WTC11 (cell line): ENCODE measurements around the gene SCO2.

Experiments used
- TCF7 ChIP-seq: sonication (generic); formaldehyde crosslinking; IDR thresholded peaks from 2 replicates; pipeline ENCODE4 v1.8.0; 2022; ENCODE audit warnings: mild to moderate bottlenecking, low read depth, missing genetic modification reagents, moderate library complexity
- TF ChIP-seq, protein P1 (sequence below): fragments of 200-600 bp; IDR thresholded peaks from 2 replicates; pipeline ENCODE4 v1.8.0; 2022; ENCODE audit warnings: antibody characterized with exemption
- TF ChIP-seq, protein P2 (sequence below): sonication (generic); formaldehyde crosslinking; conservative IDR thresholded peaks from 2 replicates; pipeline ENCODE4 v1.8.1; 2023; ENCODE audit warnings: mild to moderate bottlenecking, low read depth, missing genetic modification reagents, moderate library complexity
- TF ChIP-seq, protein P3 (sequence below): sonication (generic); formaldehyde crosslinking; IDR thresholded peaks from 2 replicates; pipeline ENCODE4 v1.8.0; 2022; ENCODE audit warnings: mild to moderate bottlenecking, missing genetic modification reagents
- TF ChIP-seq, protein P4 (sequence below): sonication (generic); formaldehyde crosslinking; IDR thresholded peaks from 2 replicates; pipeline ENCODE4 v1.8.1; 2023; ENCODE audit warnings: mild to moderate bottlenecking, missing genetic modification reagents
- TF ChIP-seq, protein P5 (sequence below): sonication (generic); formaldehyde crosslinking; IDR thresholded peaks from 2 replicates; pipeline ENCODE4 v1.8.0; 2022; ENCODE audit warnings: mild to moderate bottlenecking, missing genetic modification reagents
- TF ChIP-seq, protein P6 (sequence below): sonication (generic); formaldehyde crosslinking; IDR thresholded peaks from 2 replicates; pipeline ENCODE4 v1.8.1; 2023; ENCODE audit warnings: mild to moderate bottlenecking, missing genetic modification reagents, moderate library complexity

GRCh38 chr22:50536226-50536625 is 10.8 kb upstream of the SCO2 start:
- TF ChIP-seq, protein P1, sequence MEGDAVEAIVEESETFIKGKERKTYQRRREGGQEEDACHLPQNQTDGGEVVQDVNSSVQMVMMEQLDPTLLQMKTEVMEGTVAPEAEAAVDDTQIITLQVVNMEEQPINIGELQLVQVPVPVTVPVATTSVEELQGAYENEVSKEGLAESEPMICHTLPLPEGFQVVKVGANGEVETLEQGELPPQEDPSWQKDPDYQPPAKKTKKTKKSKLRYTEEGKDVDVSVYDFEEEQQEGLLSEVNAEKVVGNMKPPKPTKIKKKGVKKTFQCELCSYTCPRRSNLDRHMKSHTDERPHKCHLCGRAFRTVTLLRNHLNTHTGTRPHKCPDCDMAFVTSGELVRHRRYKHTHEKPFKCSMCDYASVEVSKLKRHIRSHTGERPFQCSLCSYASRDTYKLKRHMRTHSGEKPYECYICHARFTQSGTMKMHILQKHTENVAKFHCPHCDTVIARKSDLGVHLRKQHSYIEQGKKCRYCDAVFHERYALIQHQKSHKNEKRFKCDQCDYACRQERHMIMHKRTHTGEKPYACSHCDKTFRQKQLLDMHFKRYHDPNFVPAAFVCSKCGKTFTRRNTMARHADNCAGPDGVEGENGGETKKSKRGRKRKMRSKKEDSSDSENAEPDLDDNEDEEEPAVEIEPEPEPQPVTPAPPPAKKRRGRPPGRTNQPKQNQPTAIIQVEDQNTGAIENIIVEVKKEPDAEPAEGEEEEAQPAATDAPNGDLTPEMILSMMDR: no peak
- TF ChIP-seq, protein P2, sequence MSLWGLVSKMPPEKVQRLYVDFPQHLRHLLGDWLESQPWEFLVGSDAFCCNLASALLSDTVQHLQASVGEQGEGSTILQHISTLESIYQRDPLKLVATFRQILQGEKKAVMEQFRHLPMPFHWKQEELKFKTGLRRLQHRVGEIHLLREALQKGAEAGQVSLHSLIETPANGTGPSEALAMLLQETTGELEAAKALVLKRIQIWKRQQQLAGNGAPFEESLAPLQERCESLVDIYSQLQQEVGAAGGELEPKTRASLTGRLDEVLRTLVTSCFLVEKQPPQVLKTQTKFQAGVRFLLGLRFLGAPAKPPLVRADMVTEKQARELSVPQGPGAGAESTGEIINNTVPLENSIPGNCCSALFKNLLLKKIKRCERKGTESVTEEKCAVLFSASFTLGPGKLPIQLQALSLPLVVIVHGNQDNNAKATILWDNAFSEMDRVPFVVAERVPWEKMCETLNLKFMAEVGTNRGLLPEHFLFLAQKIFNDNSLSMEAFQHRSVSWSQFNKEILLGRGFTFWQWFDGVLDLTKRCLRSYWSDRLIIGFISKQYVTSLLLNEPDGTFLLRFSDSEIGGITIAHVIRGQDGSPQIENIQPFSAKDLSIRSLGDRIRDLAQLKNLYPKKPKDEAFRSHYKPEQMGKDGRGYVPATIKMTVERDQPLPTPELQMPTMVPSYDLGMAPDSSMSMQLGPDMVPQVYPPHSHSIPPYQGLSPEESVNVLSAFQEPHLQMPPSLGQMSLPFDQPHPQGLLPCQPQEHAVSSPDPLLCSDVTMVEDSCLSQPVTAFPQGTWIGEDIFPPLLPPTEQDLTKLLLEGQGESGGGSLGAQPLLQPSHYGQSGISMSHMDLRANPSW (CRISPR knock-in tag): no peak
- TF ChIP-seq, protein P3, sequence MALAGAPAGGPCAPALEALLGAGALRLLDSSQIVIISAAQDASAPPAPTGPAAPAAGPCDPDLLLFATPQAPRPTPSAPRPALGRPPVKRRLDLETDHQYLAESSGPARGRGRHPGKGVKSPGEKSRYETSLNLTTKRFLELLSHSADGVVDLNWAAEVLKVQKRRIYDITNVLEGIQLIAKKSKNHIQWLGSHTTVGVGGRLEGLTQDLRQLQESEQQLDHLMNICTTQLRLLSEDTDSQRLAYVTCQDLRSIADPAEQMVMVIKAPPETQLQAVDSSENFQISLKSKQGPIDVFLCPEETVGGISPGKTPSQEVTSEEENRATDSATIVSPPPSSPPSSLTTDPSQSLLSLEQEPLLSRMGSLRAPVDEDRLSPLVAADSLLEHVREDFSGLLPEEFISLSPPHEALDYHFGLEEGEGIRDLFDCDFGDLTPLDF: no peak
- TF ChIP-seq, protein P4, sequence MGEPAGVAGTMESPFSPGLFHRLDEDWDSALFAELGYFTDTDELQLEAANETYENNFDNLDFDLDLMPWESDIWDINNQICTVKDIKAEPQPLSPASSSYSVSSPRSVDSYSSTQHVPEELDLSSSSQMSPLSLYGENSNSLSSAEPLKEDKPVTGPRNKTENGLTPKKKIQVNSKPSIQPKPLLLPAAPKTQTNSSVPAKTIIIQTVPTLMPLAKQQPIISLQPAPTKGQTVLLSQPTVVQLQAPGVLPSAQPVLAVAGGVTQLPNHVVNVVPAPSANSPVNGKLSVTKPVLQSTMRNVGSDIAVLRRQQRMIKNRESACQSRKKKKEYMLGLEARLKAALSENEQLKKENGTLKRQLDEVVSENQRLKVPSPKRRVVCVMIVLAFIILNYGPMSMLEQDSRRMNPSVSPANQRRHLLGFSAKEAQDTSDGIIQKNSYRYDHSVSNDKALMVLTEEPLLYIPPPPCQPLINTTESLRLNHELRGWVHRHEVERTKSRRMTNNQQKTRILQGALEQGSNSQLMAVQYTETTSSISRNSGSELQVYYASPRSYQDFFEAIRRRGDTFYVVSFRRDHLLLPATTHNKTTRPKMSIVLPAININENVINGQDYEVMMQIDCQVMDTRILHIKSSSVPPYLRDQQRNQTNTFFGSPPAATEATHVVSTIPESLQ: no peak
- TF ChIP-seq, protein P5, sequence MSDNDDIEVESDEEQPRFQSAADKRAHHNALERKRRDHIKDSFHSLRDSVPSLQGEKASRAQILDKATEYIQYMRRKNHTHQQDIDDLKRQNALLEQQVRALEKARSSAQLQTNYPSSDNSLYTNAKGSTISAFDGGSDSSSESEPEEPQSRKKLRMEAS (CRISPR knock-in tag): no peak
- TF ChIP-seq TCF7 (CRISPR knock-in tag): no peak
- TF ChIP-seq, protein P6, sequence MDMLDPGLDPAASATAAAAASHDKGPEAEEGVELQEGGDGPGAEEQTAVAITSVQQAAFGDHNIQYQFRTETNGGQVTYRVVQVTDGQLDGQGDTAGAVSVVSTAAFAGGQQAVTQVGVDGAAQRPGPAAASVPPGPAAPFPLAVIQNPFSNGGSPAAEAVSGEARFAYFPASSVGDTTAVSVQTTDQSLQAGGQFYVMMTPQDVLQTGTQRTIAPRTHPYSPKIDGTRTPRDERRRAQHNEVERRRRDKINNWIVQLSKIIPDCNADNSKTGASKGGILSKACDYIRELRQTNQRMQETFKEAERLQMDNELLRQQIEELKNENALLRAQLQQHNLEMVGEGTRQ: no peak
